GM12878 (cell line): ENCODE results near the gene TUT1. TPM values are rescaled to one million over a fixed set of nuclear protein-coding genes. Genes with fewer than 3 reads are reported as not detected.

Source experiments
- BMI1 ChIP-seq: fragments of 450-650 bp; IDR thresholded peaks from 2 replicates; pipeline ENCODE4 v1.6.1; 2016; ENCODE audit warnings: mild to moderate bottlenecking, moderate library complexity, borderline replicate concordance
- BRCA1 ChIP-seq: IDR thresholded peaks from 2 replicates; pipeline ENCODE4 v1.6.1; 2011; ENCODE audit warnings: low read depth, low read length, improper control_type of control experiment
- CHD2 ChIP-seq: IDR thresholded peaks from 2 replicates; pipeline ENCODE4 v1.6.1; 2011; ENCODE audit warnings: low read depth, low read length, improper control_type of control experiment, borderline replicate concordance
- ESRRA ChIP-seq: IDR thresholded peaks from 2 replicates; pipeline ENCODE4 v1.6.1; 2012; ENCODE audit warnings: mild to moderate bottlenecking, low read length, improper control_type of control experiment
- JUNB ChIP-seq: IDR thresholded peaks from 2 replicates; pipeline ENCODE4 v1.6.1; 2016; ENCODE audit warnings: antibody characterized with exemption, mild to moderate bottlenecking
- MAX ChIP-seq: IDR thresholded peaks from 2 replicates; pipeline ENCODE4 v1.6.1; 2012; ENCODE audit warnings: low read depth, low read length, improper control_type of control experiment
- MEF2B ChIP-seq: fragments of 450-650 bp; IDR thresholded peaks from 2 replicates; pipeline ENCODE4 v1.6.1; 2018; ENCODE audit warnings: mild to moderate bottlenecking, moderate library complexity; ENCODE audit not compliant: partially characterized antibody, poor library complexity, severe bottlenecking
- NBN ChIP-seq: fragments of 450-650 bp; IDR thresholded peaks from 2 replicates; pipeline ENCODE4 v1.6.1; 2016
- NR2C1 ChIP-seq: fragments of 450-650 bp; IDR thresholded peaks from 2 replicates; pipeline ENCODE4 v1.6.1; 2017; ENCODE audit warnings: antibody characterized with exemption, mild to moderate bottlenecking, moderate library complexity
- PAX5 ChIP-seq: IDR thresholded peaks from 2 replicates; pipeline ENCODE4 v1.6.1; 2011; ENCODE audit warnings: low read depth, low read length, borderline replicate concordance
- POLR2A ChIP-seq: IDR thresholded peaks from 2 replicates; pipeline ENCODE4 v1.6.1; 2011; ENCODE audit warnings: low read depth, mild to moderate bottlenecking, low read length
- SIX5 ChIP-seq: IDR thresholded peaks from 2 replicates; pipeline ENCODE4 v1.6.1; 2011; ENCODE audit warnings: mild to moderate bottlenecking, low read depth, low read length, moderate library complexity; ENCODE audit not compliant: severe bottlenecking
- TAF1 ChIP-seq: IDR thresholded peaks from 2 replicates; pipeline ENCODE4 v1.6.1; 2011; ENCODE audit warnings: mild to moderate bottlenecking, low read depth, low read length, borderline replicate concordance
- WRNIP1 ChIP-seq: IDR thresholded peaks from 2 replicates; pipeline ENCODE4 v1.6.1; 2011; ENCODE audit warnings: low read depth, low read length, improper control_type of control experiment, borderline replicate concordance
- ZBTB33 ChIP-seq: fragments of 450-650 bp; IDR thresholded peaks from 2 replicates; pipeline ENCODE4 v1.6.1; 2017; ENCODE audit warnings: mild to moderate bottlenecking
- ZBTB4 ChIP-seq: fragments of 450-650 bp; formaldehyde crosslinking; IDR thresholded peaks from 2 replicates; pipeline ENCODE4 v1.4.0; 2022; ENCODE audit warnings: mild to moderate bottlenecking, moderate library complexity
- ZZZ3 ChIP-seq: IDR thresholded peaks from 2 replicates; pipeline ENCODE4 v1.6.1; 2011; ENCODE audit warnings: low read depth; ENCODE audit not compliant: control insufficient read depth, insufficient read length
- polyA plus RNA-seq, 11 experiments: library from polyadenylated mRNA; depleted of rRNA in 4 of 11; unstranded in 6 of 11; stranded (reverse) in 5 of 11; fragments of >200 nt; fragmentation: Nextera tagmentation in 4 of 11; fragmentation: Illumina TruSeq in 1 of 11; extraction: Ambion mirVana in 4 of 11; extraction: Trizol in 1 of 11; gene quantifications; 1 replicate in 1 of 11; 2 replicates in 10 of 11; pipeline versions ENCODE4 v1.2.1 to v1.2.3, GENCODE V29; 2011 to 2016; ENCODE audit warnings: inconsistent platforms in 2 of 11, missing spikeins in 2 of 11, low read depth in 1 of 11
- total RNA-seq, 4 experiments: library from RNA; depleted of rRNA in 3 of 4; stranded (reverse); fragments of >200 nt in 3 of 4; fragmentation: Illumina TruSeq in 1 of 4; extraction: Trizol in 1 of 4; gene quantifications; 2 replicates each; pipeline versions ENCODE4 v1.2.1 to v1.2.3, GENCODE V29; 2013 to 2021

TUT1 gene
- total and polyA plus RNA-seq, 10 of the 15 experiments (the other 5 are each of a cell fraction or from before 2014, with no cell fraction given) = 1.1 to 29.9 (median 16.2) TPM

DNA sequence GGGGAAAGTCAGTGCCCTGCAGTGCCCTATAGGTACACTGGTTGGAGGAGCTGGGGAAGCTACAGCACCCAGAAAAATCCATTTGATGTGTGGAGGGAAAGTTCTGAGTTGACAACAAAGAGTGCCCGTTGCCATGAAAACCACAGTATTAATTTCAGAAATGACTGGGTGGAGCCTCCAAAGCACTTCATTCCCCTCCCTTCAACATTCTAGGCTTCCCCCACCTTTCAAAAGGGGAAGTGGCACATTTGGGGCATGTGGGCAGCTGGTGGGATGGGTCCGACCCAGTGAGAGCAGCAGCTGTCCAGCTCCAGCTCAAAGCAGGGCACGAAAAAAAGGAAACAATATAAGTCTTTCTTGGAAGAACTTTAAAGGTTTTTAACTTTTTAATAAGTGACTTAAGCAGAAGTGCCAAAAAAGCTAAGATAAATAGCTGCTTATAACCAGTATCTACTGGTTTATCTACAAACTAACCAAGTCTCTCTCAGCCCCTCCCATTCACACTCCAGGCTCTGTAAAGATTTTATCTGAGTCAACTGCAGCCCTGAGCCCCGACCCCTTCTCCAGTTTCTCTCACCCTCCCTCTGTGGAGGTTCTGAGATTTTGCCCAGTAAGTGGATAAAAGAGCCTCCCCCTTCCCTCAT lies 35.7 kb downstream of the TUT1 start (continued):
- peak; percentile 90 for TF ChIP-seq BMI1
- TF ChIP-seq MAX = 0 out of 2 replicates have a peak, but pooled peaks have one; percentile 49
- no peak for TF ChIP-seq BRCA1
- TF ChIP-seq POLR2A = no peak
- TF ChIP-seq NR2C1 = no peak
- peak; percentile 84 for TF ChIP-seq JUNB
- peak; percentile 71; the same call in 1 of the 2 replicates for TF ChIP-seq PAX5
- TF ChIP-seq TAF1 = peak; percentile 33; the same call in 1 of the 2 replicates
- TF ChIP-seq ZBTB33 = no peak
- no peak for TF ChIP-seq SIX5
- TF ChIP-seq MEF2B = peak; percentile 54
- TF ChIP-seq CHD2 = peak; percentile 75
- no peak for TF ChIP-seq ZZZ3
- TF ChIP-seq ZBTB4 (CRISPR knock-in tag) = no peak
- TF ChIP-seq WRNIP1 = no peak
- TF ChIP-seq NBN = peak; percentile 87
- TF ChIP-seq ESRRA = no peak
